ENCODE data around the gene GPR42.
A peak's percentile ranks its signal among the peaks of the same experiment; 100 is the strongest.

The GPR42 gene

DNA sequence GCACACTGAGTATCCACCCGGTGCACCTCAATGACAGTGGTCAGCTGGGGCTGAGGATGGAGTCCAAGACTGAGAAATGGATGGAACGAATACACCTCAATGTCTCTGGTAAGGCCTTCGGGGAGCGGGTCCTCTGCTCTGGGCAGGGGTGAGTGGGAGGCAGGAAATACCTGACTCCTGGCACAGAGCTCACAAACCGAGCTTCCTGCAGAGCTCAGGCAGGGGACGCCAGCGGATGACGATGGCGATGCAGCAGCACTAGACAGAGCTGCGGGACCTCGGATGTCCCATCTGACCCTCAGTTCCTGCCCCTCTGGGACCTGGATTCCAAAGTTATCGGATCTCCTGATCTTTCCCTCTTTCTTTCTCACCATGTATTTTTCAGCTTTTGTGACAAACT lies 38.1 kb upstream of the GPR42 start:
- H3K9ac ChIP-seq: peak overlapping the region in 9 of 11 experiments; percentile 34 to 86 (median 75); a peak in 18 of 22 replicates

DNA sequence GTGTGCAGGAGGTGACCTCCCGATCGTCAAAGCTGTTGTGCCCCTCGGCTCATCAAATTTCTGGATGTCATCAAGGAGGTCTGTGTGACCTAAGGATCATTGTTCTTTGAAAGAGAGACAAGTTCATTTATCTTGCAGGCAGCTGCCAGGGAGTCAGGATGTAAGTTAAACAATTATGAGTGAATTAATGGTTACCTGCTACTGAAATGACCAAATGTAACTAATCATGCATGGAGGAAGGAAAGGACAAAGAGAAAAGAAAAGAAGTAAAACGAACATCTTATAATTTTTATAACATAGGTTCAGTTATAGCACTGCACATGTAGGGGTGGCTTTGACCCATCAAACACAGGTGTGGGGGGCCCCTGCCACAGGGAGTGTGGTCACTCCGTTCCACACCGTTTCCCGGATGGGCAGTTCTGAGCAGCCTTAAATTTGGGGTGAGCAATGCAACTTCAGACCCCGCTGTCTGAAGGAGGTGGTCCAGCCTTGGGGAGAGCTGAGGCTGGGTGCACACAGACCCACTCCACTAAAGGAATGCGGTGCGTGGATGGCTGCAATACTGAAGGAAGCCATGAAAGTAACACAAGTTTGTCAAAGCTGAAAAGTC lies 36.6 kb upstream of the GPR42 start:
- Histone ChIP-seq H3K4me2 (peak overlapping the region; percentile 74 to 98 (median 93); a peak in 21 of 22 replicates), H3K4me1 (peaks cover 66 to 100% (median 97%) of the 10 kb centered on the region in 10 experiments), H3K36me3 (peaks cover 6 to 75% (median 52%) of the 10 kb centered on the region in 11 experiments; a peak in 19 of 22 replicates), H3K9ac (peak overlapping the region in 4 of 11 experiments; percentile 77 to 86 (median 84); a peak in 9 of 22 replicates), H3K27me3 (no peaks in the 10 kb centered on the region), H3K9me3 (replicated peaks in 1 of 11) (no peaks in the 10 kb centered on the region), H3K4me3 (peak overlapping the region in 1 of 10 experiments; percentile 78; a peak in 3 of 20 replicates), H4K20me1 (peaks cover 0 to 67% (median 0%) of the 10 kb centered on the region in 11 experiments; a peak in 6 of 22 replicates), H3K27ac (peak overlapping the region in 6 of 11 experiments; percentile 34 to 84 (median 78); a peak in 10 of 22 replicates)
- TF ChIP-seq Cebpa-rat (IDR thresholded peaks at IDR 0.05): no peak

More for the DNA sequence above, 38.1 kb upstream of the GPR42 start:
- Histone ChIP-seq H3K4me3 (peak overlapping the region; percentile 8 to 87 (median 68); a peak in 19 of 20 replicates), H4K20me1 (peaks cover 0 to 62% (median 0%) of the 10 kb centered on the region in 11 experiments; a peak in 6 of 22 replicates), H3K9me3 (replicated peaks in 1 of 11) (no peaks in the 10 kb centered on the region), H3K4me2 (peak overlapping the region; percentile 74 to 98 (median 93)), H3K27ac (peak overlapping the region in 9 of 11 experiments; percentile 6 to 84 (median 67); a peak in 14 of 22 replicates), H3K36me3 (peaks cover 6 to 61% (median 42%) of the 10 kb centered on the region in 11 experiments; a peak in 19 of 22 replicates), H3K4me1 (peaks cover 76 to 100% (median 100%) of the 10 kb centered on the region in 10 experiments), H3K27me3 (no peaks in the 10 kb centered on the region)
- TF ChIP-seq Cebpa-rat (IDR thresholded peaks at IDR 0.05): no peak

DNA sequence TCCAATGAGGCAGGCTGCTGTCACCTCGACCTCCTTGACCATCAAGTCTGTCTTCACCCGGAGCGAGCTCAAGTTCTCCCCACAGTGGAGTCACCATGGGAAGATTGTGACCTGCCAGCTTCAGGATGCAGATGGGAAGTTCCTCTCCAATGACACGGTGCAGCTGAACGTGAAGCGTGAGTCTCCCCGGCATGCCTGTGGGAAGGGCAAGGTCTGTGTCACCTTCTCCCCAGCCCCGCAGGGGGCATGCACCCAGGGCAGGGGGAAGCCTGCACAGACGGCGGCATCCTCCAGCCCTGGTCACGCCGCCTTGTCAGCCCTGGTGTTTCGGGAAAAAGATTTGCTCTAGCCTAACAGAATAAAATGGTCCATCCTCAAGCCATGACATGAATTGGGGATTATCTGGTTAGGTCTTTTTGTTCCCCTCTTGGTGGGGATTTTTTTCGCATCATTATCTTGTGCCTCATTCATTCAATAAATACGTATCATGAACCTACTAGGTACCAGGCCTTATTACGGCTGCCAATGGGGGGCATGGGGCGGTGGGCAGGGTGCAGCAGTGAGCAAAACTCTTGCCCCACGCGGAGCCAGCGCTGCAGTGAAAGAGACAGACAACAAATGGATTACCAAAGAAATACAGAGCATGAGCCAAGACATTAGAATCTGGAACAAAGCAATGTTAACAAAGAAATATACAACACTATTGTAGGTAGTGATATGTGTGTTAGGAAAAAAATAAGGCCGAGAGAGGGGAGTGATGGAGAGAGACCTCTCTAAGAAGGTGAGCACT lies 34.5 kb upstream of the GPR42 start:
- Histone ChIP-seq H4K20me1 (peaks cover 0 to 57% (median 0%) of the 10 kb centered on the region in 11 experiments; a peak in 6 of 22 replicates), H3K4me1 (peaks cover 66 to 100% (median 97%) of the 10 kb centered on the region in 10 experiments), H3K4me3 (no peak overlapping the region), H3K9ac (0 out of 22 replicates have a peak overlapping the region, but pooled peaks of 1 of the 11 experiments have one; percentile 30), H3K9me3 (replicated peaks in 1 of 11) (no peaks in the 10 kb centered on the region), H3K27me3 (no peaks in the 10 kb centered on the region), H3K4me2 (peak overlapping the region in 9 of 11 experiments; percentile 46 to 98 (median 83); a peak in 15 of 22 replicates), H3K36me3 (peaks cover 6 to 96% (median 66%) of the 10 kb centered on the region in 11 experiments; a peak in 19 of 22 replicates), H3K27ac (peak overlapping the region in 4 of 11 experiments; percentile 27 to 82 (median 37); a peak in 4 of 22 replicates)
- no peak for TF ChIP-seq Cebpa-rat (IDR thresholded peaks at IDR 0.05)

DNA sequence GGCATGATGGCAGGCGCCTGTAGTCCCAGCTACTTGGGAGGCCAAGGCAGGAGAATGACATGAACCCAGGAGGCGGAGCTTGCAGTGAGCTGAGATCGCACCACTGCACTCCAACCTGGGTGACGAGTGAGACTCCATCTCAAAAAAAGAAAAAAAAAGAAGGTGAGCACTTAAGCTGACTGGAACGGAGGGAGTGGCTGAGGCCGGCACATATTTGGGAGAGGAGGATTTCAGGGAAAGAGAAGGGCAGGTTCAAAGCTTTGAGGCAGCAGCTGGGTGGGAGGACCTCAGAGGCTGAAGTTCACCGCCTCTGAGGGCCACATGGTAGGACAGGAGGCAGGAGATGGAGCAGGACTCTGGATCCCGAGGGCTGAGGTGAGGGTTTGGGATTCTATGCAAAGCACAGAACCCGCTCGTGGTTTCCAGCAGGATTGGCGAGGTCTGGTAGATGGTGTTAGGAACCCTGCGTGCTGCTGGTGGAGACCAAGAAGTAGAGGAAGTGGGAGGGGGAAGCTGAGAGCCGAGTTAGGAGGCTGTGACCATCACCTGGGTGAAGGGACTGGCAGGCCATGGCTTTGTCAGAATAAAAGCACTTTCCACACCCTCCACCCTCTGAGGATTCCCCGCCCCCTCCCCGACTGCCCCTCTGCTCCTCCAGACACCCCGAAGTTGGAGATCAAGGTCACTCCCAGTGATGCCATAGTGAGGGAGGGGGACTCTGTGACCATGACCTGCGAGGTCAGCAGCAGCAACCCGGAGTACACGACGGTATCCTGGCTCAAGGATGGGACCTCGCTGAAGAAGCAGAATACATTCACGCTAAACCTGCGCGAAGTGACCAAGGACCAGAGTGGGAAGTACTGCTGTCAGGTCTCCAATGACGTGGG lies 33.5 kb upstream of the GPR42 start:
- peaks cover 0 to 50% (median 0%) of the 10 kb centered on the region in 11 experiments; a peak in 6 of 22 replicates for H4K20me1 ChIP-seq
- H3K9me3 ChIP-seq (replicated peaks in 1 of 11): no peaks in the 10 kb centered on the region
- peaks cover 66 to 100% (median 97%) of the 10 kb centered on the region in 10 experiments for H3K4me1 ChIP-seq
- H3K27me3 ChIP-seq: no peaks in the 10 kb centered on the region
- H3K4me2 ChIP-seq: peak overlapping the region; percentile 43 to 98 (median 66); a peak in 21 of 22 replicates
- no peak for TF ChIP-seq Cebpa-rat (IDR thresholded peaks at IDR 0.05)
- H3K9ac ChIP-seq: peak overlapping the region in 4 of 11 experiments; percentile 23 to 55 (median 36); a peak in 5 of 22 replicates
- H3K36me3 ChIP-seq: peaks cover 6 to 100% (median 73%) of the 10 kb centered on the region in 11 experiments; a peak in 19 of 22 replicates
- H3K4me3 ChIP-seq: no peak overlapping the region
- H3K27ac ChIP-seq: peak overlapping the region in 4 of 11 experiments; percentile 8 to 82 (median 30); a peak in 3 of 22 replicates

DNA sequence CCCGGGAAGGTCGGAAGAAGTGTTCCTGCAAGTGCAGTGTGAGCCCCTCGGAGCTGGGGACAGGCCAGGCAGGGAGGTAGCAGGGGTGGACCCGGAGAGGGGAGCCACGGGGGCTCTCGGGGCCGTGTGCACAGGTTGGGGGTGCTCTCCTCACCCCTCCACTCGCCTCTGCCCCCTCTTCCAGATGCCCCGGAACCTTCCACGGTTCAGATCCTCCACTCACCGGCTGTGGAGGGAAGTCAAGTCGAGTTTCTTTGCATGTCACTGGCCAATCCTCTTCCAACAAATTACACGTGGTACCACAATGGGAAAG lies 32.9 kb upstream of the GPR42 start:
- no peaks in the 10 kb centered on the region for H3K9me3 ChIP-seq (replicated peaks in 1 of 11)
- no peak overlapping the region for H3K9ac ChIP-seq
- TF ChIP-seq Cebpa-rat (IDR thresholded peaks at IDR 0.05): no peak
- H3K27ac ChIP-seq: peak overlapping the region in 3 of 11 experiments; percentile 13 to 42 (median 40); a peak in 4 of 22 replicates
- H3K4me1 ChIP-seq: peaks cover 66 to 99% (median 96%) of the 10 kb centered on the region in 10 experiments
- H3K4me2 ChIP-seq: peak overlapping the region in 6 of 11 experiments; percentile 43 to 97 (median 65); a peak in 6 of 22 replicates
- H3K4me3 ChIP-seq: no peak overlapping the region
- H3K36me3 ChIP-seq: peaks cover 6 to 100% (median 77%) of the 10 kb centered on the region in 11 experiments; a peak in 19 of 22 replicates
- peaks cover 0 to 45% (median 0%) of the 10 kb centered on the region in 11 experiments; a peak in 6 of 22 replicates for H4K20me1 ChIP-seq
- no peaks in the 10 kb centered on the region for H3K27me3 ChIP-seq

DNA sequence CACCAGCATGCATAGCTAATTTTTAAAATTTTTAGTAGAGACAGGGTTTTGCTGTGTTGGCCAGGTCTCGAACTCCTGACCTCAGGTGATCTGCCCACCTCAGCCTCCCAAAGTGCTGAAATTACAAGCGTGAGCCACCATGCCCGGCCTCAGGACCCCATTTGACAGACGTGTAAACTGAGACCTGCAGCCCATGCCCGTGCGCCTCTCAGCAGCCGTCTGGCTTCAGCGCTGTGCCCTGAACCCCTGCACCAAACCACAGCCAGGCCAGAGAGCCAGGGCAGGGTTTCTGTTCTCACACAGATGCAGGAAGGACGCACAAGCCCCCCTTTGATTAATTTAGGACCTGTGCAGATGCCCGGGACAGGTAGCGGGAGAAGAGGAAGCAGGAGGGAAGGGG lies 30.4 kb upstream of the GPR42 start:
- peaks cover 75 to 99% (median 95%) of the 10 kb centered on the region in 10 experiments for H3K4me1 ChIP-seq
- no peaks in the 10 kb centered on the region for H3K27me3 ChIP-seq
- peaks cover 6 to 100% (median 86%) of the 10 kb centered on the region in 11 experiments; a peak in 20 of 22 replicates for H3K36me3 ChIP-seq
- peak overlapping the region in 5 of 11 experiments; percentile 11 to 58 (median 28); a peak in 7 of 22 replicates for H3K27ac ChIP-seq
- no peak for TF ChIP-seq Cebpa-rat (IDR thresholded peaks at IDR 0.05)
- no peak overlapping the region; a peak in 1 of 20 replicates for H3K4me3 ChIP-seq
- H3K4me2 ChIP-seq: peak overlapping the region; percentile 28 to 84 (median 74); a peak in 21 of 22 replicates
- peaks cover 0 to 33% (median 0%) of the 10 kb centered on the region in 11 experiments; a peak in 5 of 22 replicates for H4K20me1 ChIP-seq
- no peaks in the 10 kb centered on the region for H3K9me3 ChIP-seq (replicated peaks in 1 of 11)
- 0 out of 22 replicates have a peak overlapping the region, but pooled peaks of 1 of the 11 experiments have one; percentile 41 for H3K9ac ChIP-seq

DNA sequence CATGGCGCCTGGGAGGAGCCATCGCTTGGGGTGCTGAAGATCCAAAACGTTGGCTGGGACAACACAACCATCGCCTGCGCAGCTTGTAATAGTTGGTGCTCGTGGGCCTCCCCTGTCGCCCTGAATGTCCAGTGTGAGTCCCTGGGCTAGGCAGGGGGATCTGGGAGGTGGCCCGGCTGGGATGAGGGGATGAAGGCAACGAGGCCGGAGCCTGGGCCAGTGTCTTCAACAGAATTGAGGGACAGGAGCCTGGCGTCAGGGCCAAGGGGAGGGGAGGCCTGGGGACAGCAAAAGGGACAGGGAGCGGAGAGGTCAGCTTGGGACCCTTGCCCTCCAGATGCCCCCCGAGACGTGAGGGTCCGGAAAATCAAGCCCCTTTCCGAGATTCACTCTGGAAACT lies 29.9 kb upstream of the GPR42 start:
- peak overlapping the region; percentile 5 to 64 (median 32); a peak in 17 of 22 replicates for H3K27ac ChIP-seq
- no peak for TF ChIP-seq Cebpa-rat (IDR thresholded peaks at IDR 0.05)

More for the DNA sequence above, 29.9 kb upstream of the GPR42 start:
- no peak overlapping the region; a peak in 1 of 20 replicates for H3K4me3 ChIP-seq
- H3K9me3 ChIP-seq (replicated peaks in 1 of 11): no peaks in the 10 kb centered on the region
- peaks cover 6 to 100% (median 86%) of the 10 kb centered on the region in 11 experiments; a peak in 20 of 22 replicates for H3K36me3 ChIP-seq
- peak overlapping the region; percentile 28 to 84 (median 74) for H3K4me2 ChIP-seq
- H3K27me3 ChIP-seq: no peaks in the 10 kb centered on the region
- H4K20me1 ChIP-seq: peaks cover 0 to 29% (median 0%) of the 10 kb centered on the region in 11 experiments; a peak in 5 of 22 replicates
- H3K9ac ChIP-seq: peak overlapping the region in 2 of 11 experiments; percentile 41 to 44; a peak in 3 of 22 replicates
- H3K4me1 ChIP-seq: peaks cover 80 to 99% (median 95%) of the 10 kb centered on the region in 10 experiments

All from BLaER1 treated with 17β-estradiol and CSF1 and Interleukin-3, amounts not matched to agents 10 nM and 100 nM (cell line).